Measurements from ENCODE around the gene RAB31. TPM values are rescaled to one million over a fixed set of nuclear protein-coding genes. Genes with fewer than 3 reads are reported as not detected.

The RAB31 gene
- total RNA-seq, 4 donors from 2014 or later, result 17.4 to 76.0 (median 45.0) TPM

DNA sequence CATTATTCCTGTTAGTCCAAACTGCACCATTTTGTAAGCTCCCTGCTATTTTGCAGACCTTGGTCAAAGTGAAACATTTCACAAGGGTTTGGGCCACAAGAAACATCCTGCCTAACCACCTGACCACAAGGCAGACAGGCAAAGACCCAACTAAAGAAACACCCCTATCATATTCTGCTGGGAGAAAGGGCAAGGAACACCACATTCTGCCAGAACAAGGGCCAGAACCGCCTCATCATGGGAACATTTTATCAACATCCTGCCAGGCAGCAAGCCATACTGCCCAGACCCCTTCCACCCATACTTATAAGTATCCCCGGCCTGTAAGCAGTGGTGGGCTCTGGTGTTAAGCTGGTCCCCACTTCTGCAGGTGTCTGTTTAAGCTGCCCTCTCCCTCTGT is 12.0 kb upstream of the RAB31 start:
- Histone ChIP-seq H3K36me3 (no peaks in the 10 kb centered on the region), H3K4me3 (no peak overlapping the region), H3K9me3 (no peaks in the 10 kb centered on the region), H3K4me1 (peaks cover 0 to 13% (median 4%) of the 10 kb centered on the region in 3 donors), H3K27ac (no peak overlapping the region), H3K27me3 (no peaks in the 10 kb centered on the region)
- no peak for DNase-seq
- TF ChIP-seq POLR2A (IDR thresholded peaks at IDR 0.05), result no peak
- TF ChIP-seq, protein P1, sequence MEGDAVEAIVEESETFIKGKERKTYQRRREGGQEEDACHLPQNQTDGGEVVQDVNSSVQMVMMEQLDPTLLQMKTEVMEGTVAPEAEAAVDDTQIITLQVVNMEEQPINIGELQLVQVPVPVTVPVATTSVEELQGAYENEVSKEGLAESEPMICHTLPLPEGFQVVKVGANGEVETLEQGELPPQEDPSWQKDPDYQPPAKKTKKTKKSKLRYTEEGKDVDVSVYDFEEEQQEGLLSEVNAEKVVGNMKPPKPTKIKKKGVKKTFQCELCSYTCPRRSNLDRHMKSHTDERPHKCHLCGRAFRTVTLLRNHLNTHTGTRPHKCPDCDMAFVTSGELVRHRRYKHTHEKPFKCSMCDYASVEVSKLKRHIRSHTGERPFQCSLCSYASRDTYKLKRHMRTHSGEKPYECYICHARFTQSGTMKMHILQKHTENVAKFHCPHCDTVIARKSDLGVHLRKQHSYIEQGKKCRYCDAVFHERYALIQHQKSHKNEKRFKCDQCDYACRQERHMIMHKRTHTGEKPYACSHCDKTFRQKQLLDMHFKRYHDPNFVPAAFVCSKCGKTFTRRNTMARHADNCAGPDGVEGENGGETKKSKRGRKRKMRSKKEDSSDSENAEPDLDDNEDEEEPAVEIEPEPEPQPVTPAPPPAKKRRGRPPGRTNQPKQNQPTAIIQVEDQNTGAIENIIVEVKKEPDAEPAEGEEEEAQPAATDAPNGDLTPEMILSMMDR (IDR thresholded peaks at IDR 0.05), result no peak
- WGBS, 2 donors, result 92 to 94% methylated on average over 2 of the region's 2 CpGs
- intact Hi-C loops (cut with DNase I), result no loop called here

DNA sequence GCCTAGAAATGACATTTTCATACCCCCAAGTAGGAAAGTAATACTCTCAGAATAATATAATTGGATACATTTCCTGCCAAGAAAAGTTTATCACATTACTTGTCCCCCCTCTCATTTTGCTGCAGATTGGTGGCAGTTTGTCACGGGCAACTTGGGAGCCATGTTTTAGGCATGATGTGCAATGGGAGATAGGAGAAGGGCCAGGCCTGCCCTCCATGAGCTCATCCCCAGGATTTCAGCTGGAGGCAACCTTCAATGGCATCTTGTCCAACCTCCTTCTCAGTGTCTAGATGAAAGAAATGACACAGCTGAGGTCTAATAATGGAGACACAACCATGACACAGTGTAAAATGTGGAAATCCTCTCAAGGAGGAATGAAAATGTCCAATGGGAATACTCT is 11.4 kb upstream of the RAB31 start:
- intact Hi-C loops (cut with DNase I), result no loop called here
- Histone ChIP-seq H3K9me3 (no peaks in the 10 kb centered on the region), H3K4me1 (peaks cover 0 to 19% (median 4%) of the 10 kb centered on the region in 3 donors), H3K27ac (no peak overlapping the region), H3K4me3 (no peak overlapping the region), H3K36me3 (no peaks in the 10 kb centered on the region), H3K27me3 (no peaks in the 10 kb centered on the region)
- DNase-seq, result no peak
- WGBS, 2 donors, result 86 to 100% methylated on average over 1 of the region's 1 CpG
- TF ChIP-seq POLR2A (IDR thresholded peaks at IDR 0.05), result no peak

DNA sequence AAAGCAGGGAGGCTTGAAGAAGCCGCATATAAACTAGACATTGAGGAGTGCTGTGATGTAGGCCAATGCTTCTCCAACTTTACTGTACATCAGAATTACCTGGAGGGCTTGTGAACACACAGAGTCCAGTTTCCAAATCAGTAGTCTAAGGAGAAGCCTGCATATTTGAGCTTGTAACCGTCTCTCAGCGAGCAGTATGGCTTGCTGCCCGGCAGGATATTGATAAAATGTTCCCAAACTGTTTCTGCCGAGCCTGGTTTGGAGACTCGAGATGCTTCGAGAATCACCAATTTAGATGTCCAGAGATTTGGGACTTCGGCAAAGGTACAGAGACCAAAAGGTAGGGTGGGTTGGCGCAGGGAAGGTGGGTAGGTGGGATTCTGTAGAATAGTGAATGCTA is 11.0 kb upstream of the RAB31 start:
- intact Hi-C loops (cut with DNase I), result no loop called here
- Histone ChIP-seq H3K36me3 (no peaks in the 10 kb centered on the region), H3K4me1 (peaks cover 0 to 22% (median 4%) of the 10 kb centered on the region in 3 donors), H3K27ac (no peak overlapping the region), H3K9me3 (no peaks in the 10 kb centered on the region), H3K27me3 (no peaks in the 10 kb centered on the region), H3K4me3 (no peak overlapping the region)
- DNase-seq, result no peak
- 90 to 91% methylated on average over 9 of the region's 9 CpGs for WGBS, 2 donors
- TF ChIP-seq, protein P1 (IDR thresholded peaks at IDR 0.05), result no peak
- no peak for TF ChIP-seq POLR2A (IDR thresholded peaks at IDR 0.05)

DNA sequence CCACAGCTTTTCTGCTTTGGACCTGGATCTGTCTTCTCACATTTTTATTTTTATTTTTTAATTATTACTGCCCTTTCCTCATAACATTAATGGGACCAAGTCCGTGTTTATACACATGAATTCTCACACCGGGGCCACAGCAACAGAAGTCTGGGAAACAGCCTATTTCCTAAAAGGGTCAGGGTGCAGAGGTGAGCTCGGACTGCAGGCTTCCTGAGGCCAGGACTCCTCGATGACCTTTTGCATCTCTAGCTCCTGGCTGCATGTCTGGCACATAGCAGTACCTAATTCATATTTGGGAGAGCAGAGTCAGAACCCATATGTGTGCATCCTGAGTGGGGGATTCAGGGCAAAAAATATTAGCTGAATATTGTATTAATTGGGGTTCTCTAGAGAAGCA is 9.6 kb upstream of the RAB31 start:
- Histone ChIP-seq H3K4me1 (peaks cover 0 to 22% (median 4%) of the 10 kb centered on the region in 3 donors), H3K9me3 (no peaks in the 10 kb centered on the region), H3K27me3 (no peaks in the 10 kb centered on the region), H3K36me3 (no peaks in the 10 kb centered on the region), H3K27ac (no peak overlapping the region), H3K4me3 (no peak overlapping the region)
- intact Hi-C loops (cut with DNase I), result no loop called here
- WGBS, 2 donors, result 74 to 97% methylated on average over 3 to 4 of the region's 4 CpGs
- TF ChIP-seq POLR2A (IDR thresholded peaks at IDR 0.05), result no peak
- TF ChIP-seq, protein P1 (IDR thresholded peaks at IDR 0.05), result no peak
- DNase-seq, result no peak

DNA sequence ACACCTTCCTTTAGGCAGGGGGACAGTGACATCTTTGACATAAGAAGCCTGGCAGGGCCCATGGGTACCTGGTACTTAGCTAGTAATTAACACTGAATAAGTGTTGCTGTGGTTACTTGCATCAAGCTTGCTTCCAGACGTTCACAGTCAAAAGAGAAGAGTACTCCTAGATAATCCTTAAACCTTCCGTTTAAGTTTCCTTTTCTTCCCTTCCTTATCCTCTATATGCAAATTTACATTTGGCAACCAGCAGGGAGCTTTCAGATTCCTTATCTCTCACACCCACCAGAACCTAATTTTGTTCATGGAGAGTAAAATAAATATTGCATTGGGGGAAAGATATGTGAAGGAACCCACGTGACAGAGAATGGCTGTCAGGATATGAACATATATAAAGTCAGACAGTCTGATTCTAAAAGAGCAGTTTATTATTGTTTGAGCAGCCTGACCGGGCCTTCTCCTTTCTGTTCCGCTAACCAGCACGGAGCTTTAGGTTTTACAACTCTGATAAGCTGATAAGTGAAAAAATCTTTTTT is 7.8 kb upstream of the RAB31 start:
- Histone ChIP-seq H3K4me3 (no peak overlapping the region), H3K36me3 (no peaks in the 10 kb centered on the region), H3K4me1 (peaks cover 0 to 20% (median 4%) of the 10 kb centered on the region in 3 donors), H3K27me3 (no peaks in the 10 kb centered on the region), H3K27ac (no peak overlapping the region), H3K9me3 (no peaks in the 10 kb centered on the region)
- intact Hi-C loops (cut with DNase I), result no loop called here
- WGBS, 2 donors, result 64 to 67% methylated on average over 6 of the region's 6 CpGs
- no peak for TF ChIP-seq POLR2A (IDR thresholded peaks at IDR 0.05)
- TF ChIP-seq, protein P1 (IDR thresholded peaks at IDR 0.05), result no peak
- no peak for DNase-seq
